ENCODE results near the gene ATM.
"Not testable (repeated sequence)": the region's sequence is repeated elsewhere in the genome, so short reads cannot be mapped to it uniquely, and the experiment has no call there.

Gene ATM

GRCh38 chr11:108253176-108253575, 30.3 kb downstream of the ATM start:
- Histone ChIP-seq H3K9me3 (ENCODE audit: insufficient read depth, low read depth, low read length) (no peaks in the 10 kb centered on the region), H2AFZ (ENCODE audit: low read length) (no peak overlapping the region), H3K27me3 (ENCODE audit: insufficient read depth, low read length, poor library complexity, severe bottlenecking) (no peaks in the 10 kb centered on the region), H3K9me2 (replicated peaks; ENCODE audit: low read depth, low read length) (no peaks in the 10 kb centered on the region), H3K4me3 (ENCODE audit: low read length, poor library complexity, severe bottlenecking) (no peak overlapping the region), H4K20me1 (ENCODE audit: insufficient read depth, low read length, poor library complexity, severe bottlenecking) (no peaks in the 10 kb centered on the region), H3F3A (ENCODE audit: low read depth) (no peaks in the 10 kb centered on the region), H3K9ac (ENCODE audit: low read depth, low read length, poor library complexity, severe bottlenecking) (no peak overlapping the region), H3K79me2 (ENCODE audit: insufficient read depth, low read length) (no peaks in the 10 kb centered on the region), H3K36me3 (ENCODE audit: insufficient read depth, low read length) (peaks cover 7% of the 10 kb centered on the region; the same call in 1 of the 2 replicates), H3K4me2 (ENCODE audit: low read depth, low read length, poor library complexity, severe bottlenecking) (no peak overlapping the region), H3K4me1 (ENCODE audit: insufficient read depth, low read length, poor library complexity, severe bottlenecking) (no peaks in the 10 kb centered on the region)
- TF ChIP-seq CTCF (conservative IDR thresholded peaks at IDR 0.05; ENCODE audit: low read length) (no peak), EZH2phosphoT487 (IDR thresholded peaks at IDR 0.05; ENCODE audit: borderline replicate concordance) (no peak)

- no peaks in the 10 kb centered on the region for H3K27me3 ChIP-seq (ENCODE audit: insufficient read depth, low read length, poor library complexity, severe bottlenecking)
- H2AFZ ChIP-seq (ENCODE audit: low read length), result no peak overlapping the region
- no peaks in the 10 kb centered on the region for H3K9me3 ChIP-seq (ENCODE audit: insufficient read depth, low read depth, low read length)
- TF ChIP-seq CTCF (conservative IDR thresholded peaks at IDR 0.05; ENCODE audit: low read length) (no peak), EZH2phosphoT487 (IDR thresholded peaks at IDR 0.05; ENCODE audit: borderline replicate concordance) (no peak)
- H3K9ac ChIP-seq (ENCODE audit: low read depth, low read length, poor library complexity, severe bottlenecking), result no peak overlapping the region
- H4K20me1 ChIP-seq (ENCODE audit: insufficient read depth, low read length, poor library complexity, severe bottlenecking), result no peaks in the 10 kb centered on the region
- no peaks in the 10 kb centered on the region for H3K9me2 ChIP-seq (replicated peaks; ENCODE audit: low read depth, low read length)
- peaks cover 5% of the 10 kb centered on the region; the same call in 1 of the 2 replicates for H3K36me3 ChIP-seq (ENCODE audit: insufficient read depth, low read length)
- no peaks in the 10 kb centered on the region for H3K79me2 ChIP-seq (ENCODE audit: insufficient read depth, low read length)
- no peaks in the 10 kb centered on the region for H3K4me1 ChIP-seq (ENCODE audit: insufficient read depth, low read length, poor library complexity, severe bottlenecking)
- H3K4me3 ChIP-seq (ENCODE audit: low read length, poor library complexity, severe bottlenecking), result no peak overlapping the region
- H3K4me2 ChIP-seq (ENCODE audit: low read depth, low read length, poor library complexity, severe bottlenecking), result no peak overlapping the region
- no peaks in the 10 kb centered on the region for H3F3A ChIP-seq (ENCODE audit: low read depth)
Observed at GRCh38 chr11:108269583-108269982, 46.7 kb downstream of the ATM start.

- not testable (repeated sequence) for H4K20me1 ChIP-seq (ENCODE audit: insufficient read depth, low read length, poor library complexity, severe bottlenecking); H3F3A ChIP-seq (ENCODE audit: low read depth); H3K4me2 ChIP-seq (ENCODE audit: low read depth, low read length, poor library complexity, severe bottlenecking); H3K9me2 ChIP-seq (replicated peaks; ENCODE audit: low read depth, low read length); H3K4me3 ChIP-seq (ENCODE audit: low read length, poor library complexity, severe bottlenecking); H3K79me2 ChIP-seq (ENCODE audit: insufficient read depth, low read length); H3K9ac ChIP-seq (ENCODE audit: low read depth, low read length, poor library complexity, severe bottlenecking); H3K4me1 ChIP-seq (ENCODE audit: insufficient read depth, low read length, poor library complexity, severe bottlenecking); H3K9me3 ChIP-seq (ENCODE audit: insufficient read depth, low read depth, low read length); H3K27me3 ChIP-seq (ENCODE audit: insufficient read depth, low read length, poor library complexity, severe bottlenecking); H2AFZ ChIP-seq (ENCODE audit: low read length)
- peaks cover 15% of the 10 kb centered on the region; the same call in 1 of the 2 replicates for H3K36me3 ChIP-seq (ENCODE audit: insufficient read depth, low read length)
Observed at GRCh38 chr11:108276985-108277616, 54.2 kb downstream of the ATM start.

- TF ChIP-seq EZH2phosphoT487 (IDR thresholded peaks at IDR 0.05; ENCODE audit: borderline replicate concordance) (no peak), CTCF (conservative IDR thresholded peaks at IDR 0.05; ENCODE audit: low read length) (no peak)
- Histone ChIP-seq H3K9me2 (replicated peaks; ENCODE audit: low read depth, low read length) (no peaks in the 10 kb centered on the region), H3F3A (ENCODE audit: low read depth) (no peaks in the 10 kb centered on the region), H3K27me3 (ENCODE audit: insufficient read depth, low read length, poor library complexity, severe bottlenecking) (no peaks in the 10 kb centered on the region), H3K4me1 (ENCODE audit: insufficient read depth, low read length, poor library complexity, severe bottlenecking) (no peaks in the 10 kb centered on the region), H3K9me3 (ENCODE audit: insufficient read depth, low read depth, low read length) (no peaks in the 10 kb centered on the region), H3K79me2 (ENCODE audit: insufficient read depth, low read length) (no peaks in the 10 kb centered on the region), H3K9ac (ENCODE audit: low read depth, low read length, poor library complexity, severe bottlenecking) (no peak overlapping the region), H4K20me1 (ENCODE audit: insufficient read depth, low read length, poor library complexity, severe bottlenecking) (no peaks in the 10 kb centered on the region), H3K36me3 (ENCODE audit: insufficient read depth, low read length) (peaks cover 13% of the 10 kb centered on the region; the same call in 1 of the 2 replicates), H3K4me3 (ENCODE audit: low read length, poor library complexity, severe bottlenecking) (no peak overlapping the region), H2AFZ (ENCODE audit: low read length) (no peak overlapping the region), H3K4me2 (ENCODE audit: low read depth, low read length, poor library complexity, severe bottlenecking) (no peak overlapping the region)
Observed at GRCh38 chr11:108278546-108278945, 55.7 kb downstream of the ATM start.

All from Loucy (cell line).